NCI-H524 treated with DMSO at 0.1 percent for 48 hours (cell line): Measurements from ENCODE around the gene IL31RA.

Experiments used
- DNase-seq: peaks from one replicate; lab custom pipeline; 2025; lab: John Stamatoyannopoulos, UW

The IL31RA gene

GRCh38 chr5:55902696-55903095 is 51.5 kb downstream of the IL31RA start:
- no peak for DNase-seq

- no peak for DNase-seq
Observed at GRCh38 chr5:55903121-55903701, 52.1 kb downstream of the IL31RA start.

- DNase-seq, result no peak
Observed at GRCh38 chr5:55904152-55904551, 53.0 kb downstream of the IL31RA start.

GRCh38 chr5:55905251-55905650 is 54.1 kb downstream of the IL31RA start:
- DNase-seq, result no peak

GRCh38 chr5:55907927-55908326 is 56.8 kb downstream of the IL31RA start:
- no peak for DNase-seq

- no peak for DNase-seq
Observed at GRCh38 chr5:55908804-55909203, 57.6 kb downstream of the IL31RA start.

GRCh38 chr5:55911784-55912653 is 60.9 kb downstream of the IL31RA start:
- no peak for DNase-seq

- no peak for DNase-seq
Observed at GRCh38 chr5:55913466-55914413, 62.6 kb downstream of the IL31RA start.

- no peak for DNase-seq
Observed at GRCh38 chr5:55914971-55915370, 63.8 kb downstream of the IL31RA start.

GRCh38 chr5:55915783-55916182 is 64.6 kb downstream of the IL31RA start:
- DNase-seq, result no peak

- DNase-seq, result no peak
Observed at GRCh38 chr5:55916986-55917385, 65.8 kb downstream of the IL31RA start.

GRCh38 chr5:55917402-55918086 is 66.4 kb downstream of the IL31RA start:
- no peak for DNase-seq

- DNase-seq, result no peak
Observed at GRCh38 chr5:55918087-55919035, 67.2 kb downstream of the IL31RA start.

GRCh38 chr5:55919625-55920024 is 68.5 kb downstream of the IL31RA start:
- DNase-seq, result no peak

GRCh38 chr5:55920784-55921183 is 69.6 kb downstream of the IL31RA start:
- DNase-seq, result no peak

- DNase-seq, result no peak
Observed at GRCh38 chr5:55921617-55922016, 70.5 kb downstream of the IL31RA start.

GRCh38 chr5:55923177-55923771 is 72.1 kb downstream of the IL31RA start:
- no peak for DNase-seq

GRCh38 chr5:55923865-55924500 is 72.8 kb downstream of the IL31RA start:
- no peak for DNase-seq

GRCh38 chr5:55924744-55925143 is 73.6 kb downstream of the IL31RA start:
- no peak for DNase-seq

GRCh38 chr5:55925181-55925580 is 74.0 kb downstream of the IL31RA start:
- no peak for DNase-seq
